K562 (cell line): ENCODE results near the gene MYO3B. TPM values are rescaled to one million over a fixed set of nuclear protein-coding genes. Genes with fewer than 3 reads are reported as not detected.

Source experiments
- ATAC-seq: fragments of 200-7000 bp; cut with Tn5 transposase; 3 replicates; pipeline ENCODE4 v1.9.1; 2020; ENCODE audit warnings: moderate library complexity
- BruUV-seq: library from RNA; stranded (reverse); fragments of 400-500 nt; replicated peaks from 2 replicates; lab custom pipeline; 2021; lab: Mats Ljungman, UMichigan
- CTCF ChIA-PET: fragments of 300-600 bp; formaldehyde crosslinking; extraction: SDS; loops from one replicate; lab custom pipeline; 2021; ENCODE audit warnings: low intra/inter-chr PET ratio; lab: Yijun Ruan, JAX
- POLR2A ChIA-PET: fragments of 300-600, 350-650 bp; sonication (Branson Sonifier 250); formaldehyde crosslinking; extraction: SDS; loops from one replicate; lab custom pipeline; 2021; ENCODE audit warnings: antibody characterized with exemption, inconsistent platforms; lab: Yijun Ruan, JAX
- DNase-seq, 4 experiments: peaks; one replicate each; pipeline versions ENCODE4 v3.0.0 to v3.0.0-alpha.2; 2011 to 2018; ENCODE audit warnings: low spot score in 3 of 4, mixed read lengths in 3 of 4; ENCODE audit errors: extremely low read depth in 1 of 4
- FAIRE-seq: peaks from 2 replicates; lab custom pipeline; 2011; peaks lifted over from hg19 to GRCh38; lab: Jason Lieb, UNC
- H2AFZ ChIP-seq: 2 replicates; pipeline ENCODE4 v1.6.0; 2011; ENCODE audit warnings: low read depth, low read length, control low read depth, inconsistent platforms
- H3K27ac ChIP-seq: fragments of 200-600 bp; 3 replicates; pipeline ENCODE4 v1.8.0; 2011; ENCODE audit warnings: low read depth, mild to moderate bottlenecking, control low read depth, inconsistent platforms, low read length, moderate library complexity, mixed read lengths; ENCODE audit errors: extremely low read depth
- H3K27me3 ChIP-seq, 2 experiments: fragments of 300-600 bp in 1 of 2; 2 replicates in 1 of 2; 3 replicates in 1 of 2; pipeline versions ENCODE4 v1.6.0 to v1.8.0; 2011; ENCODE audit warnings: inconsistent platforms in 2 of 2, low read length in 2 of 2, mild to moderate bottlenecking in 1 of 2, mixed read lengths in 1 of 2, moderate library complexity in 1 of 2; ENCODE audit not compliant: control insufficient read depth in 2 of 2, insufficient read depth in 2 of 2
- H3K36me3 ChIP-seq: fragments of 300-600 bp; 3 replicates; pipeline ENCODE4 v1.8.0; 2011; ENCODE audit warnings: mild to moderate bottlenecking, low read length, inconsistent platforms; ENCODE audit not compliant: control insufficient read depth, insufficient read depth
- H3K4me1 ChIP-seq, 2 experiments: fragments of 200-600 bp in 1 of 2; replicated peaks in 1 of 2; 2 replicates in 1 of 2; 3 replicates in 1 of 2; pipeline versions ENCODE4 v1.5.1 to v1.8.0; 2011; ENCODE audit warnings: inconsistent platforms in 2 of 2, low read length in 2 of 2, mild to moderate bottlenecking in 1 of 2, mixed read lengths in 1 of 2, moderate library complexity in 1 of 2; ENCODE audit not compliant: control insufficient read depth in 2 of 2, insufficient read depth in 2 of 2
- H3K4me2 ChIP-seq: 2 replicates; pipeline ENCODE4 v1.6.1; 2011; ENCODE audit warnings: low read length, control low read depth, inconsistent platforms, mixed read lengths; ENCODE audit not compliant: insufficient read depth
- H3K4me3 ChIP-seq: fragments of 200-600 bp; sonication (generic), shearing (Covaris generic); 2 replicates; pipeline ENCODE4 v1.5.1; 2016; ENCODE audit warnings: control low read depth, inconsistent platforms
- H3K79me2 ChIP-seq: fragments of 200-600 bp; 3 replicates; pipeline ENCODE4 v1.8.0; 2011; ENCODE audit warnings: low read length, inconsistent platforms; ENCODE audit not compliant: control insufficient read depth, insufficient read depth
- H3K9ac ChIP-seq, 2 experiments: 2 replicates each; pipeline versions ENCODE4 v1.6.0 to v1.6.1; 2011; ENCODE audit warnings: low read depth in 2 of 2, low read length in 2 of 2, control low read depth in 1 of 2, inconsistent platforms in 1 of 2, mild to moderate bottlenecking in 1 of 2, mixed read lengths in 1 of 2; ENCODE audit not compliant: insufficient read depth in 1 of 2
- H3K9me1 ChIP-seq: one replicate; pipeline ENCODE4 v1.6.0; 2011; ENCODE audit warnings: inconsistent platforms, mild to moderate bottlenecking, low read length, moderate library complexity; ENCODE audit not compliant: control insufficient read depth, insufficient read depth
- H3K9me3 ChIP-seq: replicated peaks from 2 replicates; pipeline ENCODE4 v1.5.1; 2011; ENCODE audit warnings: low read depth, low read length, inconsistent platforms; ENCODE audit not compliant: control insufficient read depth, insufficient read depth
- H4K20me1 ChIP-seq: replicated peaks from 2 replicates; pipeline ENCODE4 v1.6.1; 2011; ENCODE audit warnings: low read length, inconsistent platforms, mixed read lengths; ENCODE audit not compliant: control insufficient read depth, insufficient read depth
- BCL6 ChIP-seq: fragments of 250-450 bp; sonication (Bioruptor Pico); IDR thresholded peaks from 2 replicates; pipeline ENCODE4 v1.4.0; 2020
- CHAMP1 ChIP-seq: fragments of 450-650 bp; IDR thresholded peaks from 2 replicates; pipeline ENCODE4 v1.6.1; 2016; ENCODE audit warnings: mild to moderate bottlenecking
- NRF1 ChIP-seq, 2 experiments: fragments of 450-650 bp; IDR thresholded peaks in 1 of 2; conservative IDR thresholded peaks in 1 of 2; 2 replicates each; pipeline ENCODE4 v1.6.1; 2014; ENCODE audit warnings: mild to moderate bottlenecking in 2 of 2
- RERE ChIP-seq: sonication (generic); formaldehyde crosslinking; IDR thresholded peaks from 2 replicates; pipeline ENCODE4 v1.8.0; 2023; ENCODE audit warnings: missing genetic modification reagents, mild to moderate bottlenecking, borderline replicate concordance
- SMARCA5 ChIP-seq: fragments of 450-650 bp; IDR thresholded peaks from 2 replicates; pipeline ENCODE4 v1.6.1; 2016
- SOX6 ChIP-seq: fragments of 450-650 bp; IDR thresholded peaks from 2 replicates; pipeline ENCODE4 v1.6.1; 2014; ENCODE audit warnings: mild to moderate bottlenecking
- TFAM ChIP-seq: fragments of 250-450 bp; sonication (Bioruptor Pico); conservative IDR thresholded peaks from 2 replicates; pipeline ENCODE4 v1.5.0; 2021; ENCODE audit warnings: mild to moderate bottlenecking, moderate library complexity
- THRA ChIP-seq: fragments of 450-650 bp; IDR thresholded peaks from 2 replicates; pipeline ENCODE4 v1.6.1; 2017; ENCODE audit warnings: mild to moderate bottlenecking, moderate library complexity
- ZNF584 ChIP-seq: fragments of 200-800 bp; sonication (Bioruptor generic); IDR thresholded peaks from 2 replicates; pipeline ENCODE4 v1.6.1; 2016; ENCODE audit warnings: low read depth, mild to moderate bottlenecking, missing genetic modification characterization, missing compliant biosample characterization
- WGBS: fragments of 100-300 bp; shearing (Covaris generic); methylation state at CpG from one replicate; pipeline ENCODE4 v1.1.6; 2016; ENCODE audit warnings: low coverage, mixed read lengths; ENCODE audit not compliant: insufficient coverage; ENCODE audit errors: missing lambda C conversion rate; 5-methylcytosine and 5-hydroxymethylcytosine counted together
- in situ Hi-C: fragments of 300-500 bp; cut with MboI; formaldehyde crosslinking; loops from 4 replicates; pipeline ENCODE4 v1.15.0; 2018; ENCODE audit warnings: inconsistent platforms, mixed read lengths
- intact Hi-C: fragments of 100-400 bp; cut with micrococcal nuclease; formaldehyde crosslinking; loops from 2 replicates; pipeline ENCODE4 v1.14.2; 2022
- polyA plus RNA-seq, 8 experiments: library from polyadenylated mRNA; depleted of rRNA in 4 of 8; stranded (reverse) in 5 of 8; unstranded in 3 of 8; fragments of >200 nt; fragmentation: Nextera tagmentation in 2 of 8; fragmentation: Illumina TruSeq in 1 of 8; extraction: Ambion mirVana in 2 of 8; extraction: Trizol in 1 of 8; gene quantifications; 2 replicates each; pipeline versions ENCODE4 v1.2.1 to v1.2.3, GENCODE V29; 2011 to 2014; ENCODE audit warnings: inconsistent platforms in 1 of 8, missing spikeins in 1 of 8
- total RNA-seq, 7 experiments: library from RNA; depleted of rRNA in 6 of 7; stranded (reverse); fragments of >200 nt in 6 of 7; fragmentation: Illumina TruSeq in 2 of 7; extraction: Trizol in 2 of 7; gene quantifications; 2 replicates each; pipeline versions ENCODE4 v1.2.1 to v1.2.3, GENCODE V29; 2011 to 2021; ENCODE audit warnings: low replicate concordance in 1 of 7

MYO3B gene
- total and polyA plus RNA-seq, 9 of the 15 experiments (the other 6 are each of a cell fraction or from before 2014, with no cell fraction given), result 2.7 to 6.5 (median 3.6) TPM

- TF ChIP-seq CHAMP1, result no peak
Observed at GRCh38 chr2:170226216-170226615, 48.3 kb downstream of the MYO3B start (continued).

- Histone ChIP-seq H3K4me1 (peaks cover 0 to 8% of the 10 kb centered on the region in 2 experiments; a peak in 1 of 5 replicates), H3K9me3 (no peaks in the 10 kb centered on the region), H4K20me1 (no peaks in the 10 kb centered on the region), H3K9ac (no peak overlapping the region), H3K27ac (no peak overlapping the region), H3K4me3 (no peak overlapping the region), H3K4me2 (no peak overlapping the region), H3K27me3 (no peaks in the 10 kb centered on the region), H3K36me3 (no peaks in the 10 kb centered on the region), H2AFZ (peak overlapping the region; percentile 35), H3K79me2 (no peaks in the 10 kb centered on the region), H3K9me1 (no peaks in the 10 kb centered on the region)
- 66% methylated on average over 4 of the region's 4 CpGs for WGBS
- DNase-seq, result no peak
- intact Hi-C loops (no loop called here), in situ Hi-C loops (no loop called here)
- no peak for TF ChIP-seq SOX6
- TF ChIP-seq ZNF584 (CRISPR knock-in tag), result no peak
- no peak for TF ChIP-seq BCL6 (CRISPR knock-in tag)
- no peak for TF ChIP-seq THRA
- no peak for TF ChIP-seq RERE (CRISPR knock-in tag)
- TF ChIP-seq TFAM (CRISPR knock-in tag), result no peak
- TF ChIP-seq SMARCA5, result no peak
- TF ChIP-seq NRF1 (conservative IDR thresholded peaks at IDR 0.05 in 1 of 2, IDR thresholded peaks at IDR 0.05 in 1 of 2), result no peak
- no TSS peak for BruUV-seq
- no peak for FAIRE-seq
- POLR2A ChIA-PET, result interaction anchor here (1.1 to 1.3 kb wide), 2 partner anchors 13 to 39 kb away, joined by 3 read pairs; no protein-coding TSS in a partner anchor
- CTCF ChIA-PET, result no interaction called here
- no peak for ATAC-seq
Observed at GRCh38 chr2:170227507-170227947, 49.6 kb downstream of the MYO3B start.
